GM12891 (cell line): Measurements from ENCODE around the gene MYADML2.

ENCODE experiments used
- POLR2A ChIP-seq: IDR thresholded peaks from 2 replicates; pipeline ENCODE4 v1.6.1; 2011; ENCODE audit warnings: low read depth, low read length, control low read depth
- POLR2AphosphoS5 ChIP-seq: IDR thresholded peaks from 2 replicates; pipeline ENCODE4 v1.6.1; 2011; ENCODE audit warnings: low read depth, low read length, control low read depth
- POU2F2 ChIP-seq: IDR thresholded peaks from 2 replicates; pipeline ENCODE4 v1.6.1; 2011; ENCODE audit warnings: low read depth, mild to moderate bottlenecking, control low read depth, low read length, moderate library complexity
- SPI1 ChIP-seq: IDR thresholded peaks from 2 replicates; pipeline ENCODE4 v1.6.1; 2011; ENCODE audit warnings: low read depth, low read length, control low read depth
- TAF1 ChIP-seq: IDR thresholded peaks from 2 replicates; pipeline ENCODE4 v1.6.1; 2011; ENCODE audit warnings: low read depth, low read length, control low read depth

DNA sequence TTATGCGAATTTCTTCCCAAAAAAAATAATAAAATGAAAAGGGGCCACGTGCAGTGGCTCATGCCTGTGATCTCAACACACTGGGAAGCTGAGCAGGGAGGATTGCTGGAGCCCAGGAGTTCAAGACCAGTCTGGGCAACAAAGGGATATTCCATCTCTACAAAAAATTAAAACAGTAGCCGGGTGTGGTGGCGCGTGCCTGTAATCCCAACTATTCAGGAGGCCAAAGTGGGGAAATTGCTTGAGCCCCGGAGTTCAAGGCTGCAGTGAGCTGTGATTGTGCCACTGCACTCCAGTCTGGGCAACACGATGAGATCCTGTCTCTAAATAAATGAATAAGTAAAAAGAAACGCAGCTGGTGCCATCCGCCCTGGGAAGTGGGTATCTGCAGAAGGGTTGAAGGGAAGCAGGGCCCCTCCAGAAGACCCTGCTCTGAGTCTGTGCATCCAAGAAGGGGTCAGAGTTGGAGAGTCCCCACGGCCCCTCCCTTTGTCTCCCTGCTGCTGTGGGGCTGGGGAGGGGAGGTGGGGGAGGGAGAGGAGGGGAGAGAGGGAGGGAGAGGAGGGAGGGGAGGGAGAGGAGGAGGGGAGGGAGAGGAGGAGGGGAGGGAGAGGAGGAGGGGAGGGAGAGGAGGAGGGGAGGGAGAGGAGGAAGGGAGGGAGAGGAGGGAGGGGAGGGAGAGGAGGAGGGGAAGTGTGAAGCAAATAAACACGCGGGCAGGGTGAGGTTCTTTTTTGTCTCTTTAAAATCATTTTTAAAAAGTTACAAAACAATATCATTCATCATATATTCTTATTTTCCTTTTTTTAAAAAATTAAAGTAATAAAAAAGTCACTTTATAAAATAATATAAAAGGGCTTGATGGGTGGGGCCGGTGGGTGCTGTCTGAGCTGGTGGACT is 5.0 kb upstream of the MYADML2 start:
- TF ChIP-seq SPI1 (no peak), POLR2A (no peak), TAF1 (no peak), POLR2AphosphoS5 (no peak), POU2F2 (no peak)
